ENCODE results near the gene GRM8.

Gene GRM8

DNA sequence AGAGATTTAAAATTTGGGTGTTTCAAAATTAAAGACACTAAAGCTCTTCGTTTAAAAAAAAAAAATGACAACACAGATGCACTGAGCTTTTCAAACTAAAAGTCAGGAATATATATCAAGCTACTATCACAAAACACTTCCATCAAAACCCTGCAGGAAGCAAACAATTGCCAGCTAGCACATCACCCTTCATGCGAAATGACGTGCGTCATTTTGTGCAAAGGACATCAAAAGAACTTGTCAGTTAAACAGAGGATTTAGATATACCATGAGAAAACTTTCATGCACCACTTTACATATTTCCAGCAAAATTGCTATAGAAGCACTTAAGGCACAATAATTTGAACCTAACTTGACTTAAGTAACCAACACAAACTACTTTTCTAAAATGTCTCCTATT lies 264.7 kb downstream of the GRM8 start (continued):
- no peak for TF ChIP-seq ZNF8 (CRISPR knock-in tag; IDR thresholded peaks at IDR 0.05)

DNA sequence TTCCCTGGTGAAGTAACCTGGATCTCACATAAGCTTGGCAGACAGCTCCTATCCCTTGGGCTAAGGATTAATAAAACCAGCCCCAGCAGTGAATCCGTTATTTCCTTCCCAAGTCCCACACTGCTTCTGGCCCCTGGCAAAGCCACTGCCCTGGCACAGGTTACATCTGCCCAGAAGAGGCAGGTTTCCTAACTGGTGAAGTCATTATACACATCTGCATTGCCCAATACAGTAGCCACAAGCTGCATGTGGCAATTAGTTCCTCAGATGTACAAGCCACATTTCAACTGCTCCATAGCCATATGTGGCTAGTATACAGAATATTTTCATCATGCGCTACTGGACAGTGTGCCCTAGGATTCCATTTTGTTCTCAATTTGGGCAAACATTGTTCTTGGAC lies 273.0 kb downstream of the GRM8 start:
- ATAC-seq: no peak
- TF ChIP-seq ZFP30 (CRISPR knock-in tag; IDR thresholded peaks at IDR 0.05) (no peak), BACH2 (CRISPR knock-in tag; IDR thresholded peaks at IDR 0.05; ENCODE audit: borderline replicate concordance) (no peak), TCF4 (CRISPR knock-in tag; IDR thresholded peaks at IDR 0.05; ENCODE audit: borderline replicate concordance) (no peak)

DNA sequence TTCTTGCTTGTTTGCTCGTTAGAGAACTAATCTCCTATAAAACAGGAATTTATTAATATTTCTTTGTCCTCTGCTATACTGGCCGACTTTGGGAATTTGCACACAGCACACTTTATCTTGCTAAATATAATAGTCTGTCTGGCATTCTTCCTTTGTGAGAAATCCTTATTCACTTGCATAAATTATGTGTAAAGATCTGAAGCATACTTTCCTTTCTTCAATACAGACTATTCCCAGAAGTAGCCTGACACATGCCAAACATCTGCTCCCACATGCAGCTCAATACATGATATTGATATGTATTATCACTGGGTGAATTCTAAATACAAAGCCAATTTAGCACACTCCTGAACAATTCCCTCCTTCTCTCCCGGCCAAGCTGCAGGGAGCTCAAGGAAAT lies 273.9 kb downstream of the GRM8 start:
- TF ChIP-seq, protein P1, sequence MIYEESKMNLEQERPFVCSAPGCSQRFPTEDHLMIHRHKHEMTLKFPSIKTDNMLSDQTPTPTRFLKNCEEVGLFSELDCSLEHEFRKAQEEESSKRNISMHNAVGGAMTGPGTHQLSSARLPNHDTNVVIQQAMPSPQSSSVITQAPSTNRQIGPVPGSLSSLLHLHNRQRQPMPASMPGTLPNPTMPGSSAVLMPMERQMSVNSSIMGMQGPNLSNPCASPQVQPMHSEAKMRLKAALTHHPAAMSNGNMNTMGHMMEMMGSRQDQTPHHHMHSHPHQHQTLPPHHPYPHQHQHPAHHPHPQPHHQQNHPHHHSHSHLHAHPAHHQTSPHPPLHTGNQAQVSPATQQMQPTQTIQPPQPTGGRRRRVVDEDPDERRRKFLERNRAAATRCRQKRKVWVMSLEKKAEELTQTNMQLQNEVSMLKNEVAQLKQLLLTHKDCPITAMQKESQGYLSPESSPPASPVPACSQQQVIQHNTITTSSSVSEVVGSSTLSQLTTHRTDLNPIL (CRISPR knock-in tag; IDR thresholded peaks at IDR 0.05; ENCODE audit: low read depth): no peak
- TF ChIP-seq ZNF70 (CRISPR knock-in tag; IDR thresholded peaks at IDR 0.05) (no peak), ISL1 (CRISPR knock-in tag; IDR thresholded peaks at IDR 0.05) (no peak), ZC3H10 (CRISPR knock-in tag; IDR thresholded peaks at IDR 0.05) (no peak), ARNTL (CRISPR knock-in tag; IDR thresholded peaks at IDR 0.05; ENCODE audit: borderline replicate concordance, low read depth) (no peak), TOX (CRISPR knock-in tag; IDR thresholded peaks at IDR 0.05; ENCODE audit: borderline replicate concordance) (no peak), TCF4 (CRISPR knock-in tag; IDR thresholded peaks at IDR 0.05; ENCODE audit: borderline replicate concordance) (no peak), ESRRG (CRISPR knock-in tag; IDR thresholded peaks at IDR 0.05) (no peak), CSDC2 (CRISPR knock-in tag; IDR thresholded peaks at IDR 0.05) (no peak), SNAI2 (CRISPR knock-in tag; IDR thresholded peaks at IDR 0.05) (no peak), RARB (CRISPR knock-in tag; IDR thresholded peaks at IDR 0.05) (no peak), BACH2 (CRISPR knock-in tag; IDR thresholded peaks at IDR 0.05; ENCODE audit: borderline replicate concordance) (no peak), OSR1 (CRISPR knock-in tag; IDR thresholded peaks at IDR 0.05) (no peak)
- TF ChIP-seq, protein P2, sequence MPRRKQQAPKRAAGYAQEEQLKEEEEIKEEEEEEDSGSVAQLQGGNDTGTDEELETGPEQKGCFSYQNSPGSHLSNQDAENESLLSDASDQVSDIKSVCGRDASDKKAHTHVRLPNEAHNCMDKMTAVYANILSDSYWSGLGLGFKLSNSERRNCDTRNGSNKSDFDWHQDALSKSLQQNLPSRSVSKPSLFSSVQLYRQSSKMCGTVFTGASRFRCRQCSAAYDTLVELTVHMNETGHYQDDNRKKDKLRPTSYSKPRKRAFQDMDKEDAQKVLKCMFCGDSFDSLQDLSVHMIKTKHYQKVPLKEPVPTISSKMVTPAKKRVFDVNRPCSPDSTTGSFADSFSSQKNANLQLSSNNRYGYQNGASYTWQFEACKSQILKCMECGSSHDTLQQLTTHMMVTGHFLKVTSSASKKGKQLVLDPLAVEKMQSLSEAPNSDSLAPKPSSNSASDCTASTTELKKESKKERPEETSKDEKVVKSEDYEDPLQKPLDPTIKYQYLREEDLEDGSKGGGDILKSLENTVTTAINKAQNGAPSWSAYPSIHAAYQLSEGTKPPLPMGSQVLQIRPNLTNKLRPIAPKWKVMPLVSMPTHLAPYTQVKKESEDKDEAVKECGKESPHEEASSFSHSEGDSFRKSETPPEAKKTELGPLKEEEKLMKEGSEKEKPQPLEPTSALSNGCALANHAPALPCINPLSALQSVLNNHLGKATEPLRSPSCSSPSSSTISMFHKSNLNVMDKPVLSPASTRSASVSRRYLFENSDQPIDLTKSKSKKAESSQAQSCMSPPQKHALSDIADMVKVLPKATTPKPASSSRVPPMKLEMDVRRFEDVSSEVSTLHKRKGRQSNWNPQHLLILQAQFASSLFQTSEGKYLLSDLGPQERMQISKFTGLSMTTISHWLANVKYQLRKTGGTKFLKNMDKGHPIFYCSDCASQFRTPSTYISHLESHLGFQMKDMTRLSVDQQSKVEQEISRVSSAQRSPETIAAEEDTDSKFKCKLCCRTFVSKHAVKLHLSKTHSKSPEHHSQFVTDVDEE (CRISPR knock-in tag; IDR thresholded peaks at IDR 0.05): no peak
- TF ChIP-seq, protein P3, sequence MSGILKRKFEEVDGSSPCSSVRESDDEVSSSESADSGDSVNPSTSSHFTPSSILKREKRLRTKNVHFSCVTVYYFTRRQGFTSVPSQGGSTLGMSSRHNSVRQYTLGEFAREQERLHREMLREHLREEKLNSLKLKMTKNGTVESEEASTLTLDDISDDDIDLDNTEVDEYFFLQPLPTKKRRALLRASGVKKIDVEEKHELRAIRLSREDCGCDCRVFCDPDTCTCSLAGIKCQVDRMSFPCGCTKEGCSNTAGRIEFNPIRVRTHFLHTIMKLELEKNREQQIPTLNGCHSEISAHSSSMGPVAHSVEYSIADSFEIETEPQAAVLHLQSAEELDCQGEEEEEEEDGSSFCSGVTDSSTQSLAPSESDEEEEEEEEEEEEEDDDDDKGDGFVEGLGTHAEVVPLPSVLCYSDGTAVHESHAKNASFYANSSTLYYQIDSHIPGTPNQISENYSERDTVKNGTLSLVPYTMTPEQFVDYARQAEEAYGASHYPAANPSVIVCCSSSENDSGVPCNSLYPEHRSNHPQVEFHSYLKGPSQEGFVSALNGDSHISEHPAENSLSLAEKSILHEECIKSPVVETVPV (CRISPR knock-in tag; IDR thresholded peaks at IDR 0.05): no peak
- TF ChIP-seq, protein P4, sequence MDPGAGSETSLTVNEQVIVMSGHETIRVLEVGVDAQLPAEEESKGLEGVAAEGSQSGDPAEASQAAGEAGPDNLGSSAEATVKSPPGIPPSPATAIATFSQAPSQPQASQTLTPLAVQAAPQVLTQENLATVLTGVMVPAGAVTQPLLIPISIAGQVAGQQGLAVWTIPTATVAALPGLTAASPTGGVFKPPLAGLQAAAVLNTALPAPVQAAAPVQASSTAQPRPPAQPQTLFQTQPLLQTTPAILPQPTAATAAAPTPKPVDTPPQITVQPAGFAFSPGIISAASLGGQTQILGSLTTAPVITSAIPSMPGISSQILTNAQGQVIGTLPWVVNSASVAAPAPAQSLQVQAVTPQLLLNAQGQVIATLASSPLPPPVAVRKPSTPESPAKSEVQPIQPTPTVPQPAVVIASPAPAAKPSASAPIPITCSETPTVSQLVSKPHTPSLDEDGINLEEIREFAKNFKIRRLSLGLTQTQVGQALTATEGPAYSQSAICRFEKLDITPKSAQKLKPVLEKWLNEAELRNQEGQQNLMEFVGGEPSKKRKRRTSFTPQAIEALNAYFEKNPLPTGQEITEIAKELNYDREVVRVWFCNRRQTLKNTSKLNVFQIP (CRISPR knock-in tag; IDR thresholded peaks at IDR 0.05; ENCODE audit: borderline replicate concordance, low read depth): no peak
- TF ChIP-seq, protein P5, sequence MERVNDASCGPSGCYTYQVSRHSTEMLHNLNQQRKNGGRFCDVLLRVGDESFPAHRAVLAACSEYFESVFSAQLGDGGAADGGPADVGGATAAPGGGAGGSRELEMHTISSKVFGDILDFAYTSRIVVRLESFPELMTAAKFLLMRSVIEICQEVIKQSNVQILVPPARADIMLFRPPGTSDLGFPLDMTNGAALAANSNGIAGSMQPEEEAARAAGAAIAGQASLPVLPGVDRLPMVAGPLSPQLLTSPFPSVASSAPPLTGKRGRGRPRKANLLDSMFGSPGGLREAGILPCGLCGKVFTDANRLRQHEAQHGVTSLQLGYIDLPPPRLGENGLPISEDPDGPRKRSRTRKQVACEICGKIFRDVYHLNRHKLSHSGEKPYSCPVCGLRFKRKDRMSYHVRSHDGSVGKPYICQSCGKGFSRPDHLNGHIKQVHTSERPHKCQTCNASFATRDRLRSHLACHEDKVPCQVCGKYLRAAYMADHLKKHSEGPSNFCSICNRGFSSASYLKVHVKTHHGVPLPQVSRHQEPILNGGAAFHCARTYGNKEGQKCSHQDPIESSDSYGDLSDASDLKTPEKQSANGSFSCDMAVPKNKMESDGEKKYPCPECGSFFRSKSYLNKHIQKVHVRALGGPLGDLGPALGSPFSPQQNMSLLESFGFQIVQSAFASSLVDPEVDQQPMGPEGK (CRISPR knock-in tag; IDR thresholded peaks at IDR 0.05; ENCODE audit: borderline replicate concordance): no peak
- ATAC-seq: no peak

DNA sequence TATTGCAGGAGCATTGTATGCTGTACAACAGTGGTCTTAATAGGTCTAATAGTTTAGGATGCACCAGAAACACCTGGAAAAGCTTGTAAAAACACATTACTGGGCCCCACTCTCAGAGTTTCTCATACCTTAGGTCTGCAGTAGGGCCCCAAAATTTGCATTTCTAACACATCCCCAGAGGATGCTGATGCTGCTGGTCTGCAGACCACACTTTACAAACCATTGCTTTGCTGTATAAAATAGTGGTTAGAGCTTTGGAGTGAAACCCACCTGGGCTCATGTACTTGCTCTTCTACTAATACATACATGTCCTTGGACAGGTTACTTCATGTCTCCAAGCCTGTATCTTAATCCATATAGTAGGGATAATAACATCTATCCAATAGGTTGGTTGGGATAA lies 279.7 kb downstream of the GRM8 start:
- TF ChIP-seq CSDC2 (CRISPR knock-in tag; IDR thresholded peaks at IDR 0.05): no peak
- TF ChIP-seq, protein P2 (CRISPR knock-in tag; IDR thresholded peaks at IDR 0.05): no peak
- TF ChIP-seq, protein P4 (CRISPR knock-in tag; IDR thresholded peaks at IDR 0.05; ENCODE audit: borderline replicate concordance, low read depth): no peak
- TF ChIP-seq PPARA (CRISPR knock-in tag; IDR thresholded peaks at IDR 0.05; ENCODE audit: borderline replicate concordance): no peak
- ATAC-seq: no peak
